DOHH2 (cell line): ENCODE results near the gene SELENON.

Experiments
- CTCF ChIP-seq: fragments of 200-600 bp; sonication (generic); IDR thresholded peaks from one replicate; pipeline ENCODE4 v1.5.1; 2014; ENCODE audit warnings: antibody characterized with exemption, mild to moderate bottlenecking, low read depth, low read length; ENCODE audit not compliant: poor library complexity, severe bottlenecking
- EZH2phosphoT487 ChIP-seq: fragments of 200-600 bp; sonication (generic); IDR thresholded peaks from 2 replicates; pipeline ENCODE4 v1.6.1; 2017; ENCODE audit warnings: borderline replicate concordance, mild to moderate bottlenecking, antibody characterized with exemption, low read length, moderate library complexity, mixed read lengths

- TF ChIP-seq CTCF: no peak
- no peak for TF ChIP-seq EZH2phosphoT487
Measured at GRCh38 chr1:25795946-25796810, 3.8 kb upstream of the SELENON start.
